K562 (cell line): ENCODE measurements around the gene BDNF.

Experiments
- EZH2 ChIP-seq: IDR thresholded peaks from 2 replicates; pipeline ENCODE4 v1.6.1; 2012; ENCODE audit warnings: low read depth, mild to moderate bottlenecking, inconsistent platforms, low read length, borderline replicate concordance
- GTF2F1 ChIP-seq: IDR thresholded peaks from 2 replicates; pipeline ENCODE4 v1.6.1; 2011; ENCODE audit warnings: low read depth, low read length, improper control_type of control experiment
- HMGXB4 ChIP-seq: sonication (generic); formaldehyde crosslinking; IDR thresholded peaks from 2 replicates; pipeline ENCODE4 v1.8.1; 2023; ENCODE audit warnings: mild to moderate bottlenecking, missing genetic modification reagents
- LEF1 ChIP-seq: fragments of 450-650 bp; IDR thresholded peaks from 2 replicates; pipeline ENCODE4 v1.6.1; 2016; ENCODE audit warnings: mild to moderate bottlenecking
- MAX ChIP-seq: sonication (generic); formaldehyde crosslinking; IDR thresholded peaks from 2 replicates; pipeline ENCODE4 v1.9.0; 2022; ENCODE audit warnings: mild to moderate bottlenecking, missing genetic modification reagents
- MEF2D ChIP-seq: conservative IDR thresholded peaks from 2 replicates; pipeline ENCODE4 v1.6.1; 2016; ENCODE audit warnings: low read depth, missing genetic modification characterization, missing compliant biosample characterization
- NFYB ChIP-seq: IDR thresholded peaks from 2 replicates; pipeline ENCODE4 v1.6.1; 2011; ENCODE audit warnings: mild to moderate bottlenecking, moderate library complexity; ENCODE audit not compliant: insufficient read length; ENCODE audit errors: extremely low read depth
- RFX5 ChIP-seq: IDR thresholded peaks from 2 replicates; pipeline ENCODE4 v1.6.1; 2011; ENCODE audit warnings: low read depth, mild to moderate bottlenecking, improper control_type of control experiment, low read length
- SMC3 ChIP-seq: conservative IDR thresholded peaks from 2 replicates; pipeline ENCODE4 v1.6.1; 2011; ENCODE audit warnings: low read depth, low read length, improper control_type of control experiment; ENCODE audit not compliant: insufficient read depth
- TF ChIP-seq, protein P1 (sequence below): sonication (generic); formaldehyde crosslinking; IDR thresholded peaks from 2 replicates; pipeline ENCODE4 v1.4.0; 2020; ENCODE audit warnings: mild to moderate bottlenecking, missing genetic modification reagents

GRCh38 chr11:27615833-27616232, 84.4 kb downstream of the BDNF start:
- TF ChIP-seq, protein P1, sequence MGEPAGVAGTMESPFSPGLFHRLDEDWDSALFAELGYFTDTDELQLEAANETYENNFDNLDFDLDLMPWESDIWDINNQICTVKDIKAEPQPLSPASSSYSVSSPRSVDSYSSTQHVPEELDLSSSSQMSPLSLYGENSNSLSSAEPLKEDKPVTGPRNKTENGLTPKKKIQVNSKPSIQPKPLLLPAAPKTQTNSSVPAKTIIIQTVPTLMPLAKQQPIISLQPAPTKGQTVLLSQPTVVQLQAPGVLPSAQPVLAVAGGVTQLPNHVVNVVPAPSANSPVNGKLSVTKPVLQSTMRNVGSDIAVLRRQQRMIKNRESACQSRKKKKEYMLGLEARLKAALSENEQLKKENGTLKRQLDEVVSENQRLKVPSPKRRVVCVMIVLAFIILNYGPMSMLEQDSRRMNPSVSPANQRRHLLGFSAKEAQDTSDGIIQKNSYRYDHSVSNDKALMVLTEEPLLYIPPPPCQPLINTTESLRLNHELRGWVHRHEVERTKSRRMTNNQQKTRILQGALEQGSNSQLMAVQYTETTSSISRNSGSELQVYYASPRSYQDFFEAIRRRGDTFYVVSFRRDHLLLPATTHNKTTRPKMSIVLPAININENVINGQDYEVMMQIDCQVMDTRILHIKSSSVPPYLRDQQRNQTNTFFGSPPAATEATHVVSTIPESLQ (CRISPR knock-in tag) = no peak
- TF ChIP-seq HMGXB4 (CRISPR knock-in tag) (no peak), NFYB (no peak), MEF2D (tag) (no peak), SMC3 (no peak), EZH2 (no peak), LEF1 (no peak), RFX5 (no peak), MAX (no peak), GTF2F1 (no peak)
